HG02970 (cell line): ENCODE data around the gene GALNTL6.

Experiments
- ATAC-seq: cut with Tn5 transposase; IDR thresholded peaks from one replicate; pipeline ENCODE4 v1.9.1; 2021; ENCODE audit warnings: mild to moderate bottlenecking, moderate library complexity, moderate number of reproducible peaks; ENCODE audit not compliant: unreplicated experiment, low FRiP score

Gene GALNTL6

DNA sequence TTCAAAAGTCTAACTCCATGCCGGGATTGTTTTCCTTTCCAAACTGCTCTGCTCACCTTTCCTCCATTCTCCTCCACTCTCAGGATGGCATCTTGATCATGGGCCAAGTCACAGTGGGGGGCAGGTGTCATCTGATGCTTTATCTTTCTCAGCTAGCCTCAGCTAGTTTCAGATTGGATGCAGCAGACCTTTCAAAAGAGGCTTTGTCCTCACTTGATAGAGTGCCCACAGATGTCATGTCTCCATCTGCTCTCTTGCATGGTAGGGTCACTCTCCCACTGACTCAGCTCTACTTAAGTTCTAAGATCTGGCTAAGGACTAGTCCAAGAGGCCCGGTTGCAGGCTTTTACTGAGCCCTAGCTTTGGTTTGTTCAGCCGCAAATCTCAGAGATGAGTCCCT is 1013.7 kb downstream of the GALNTL6 start:
- no peak for ATAC-seq

DNA sequence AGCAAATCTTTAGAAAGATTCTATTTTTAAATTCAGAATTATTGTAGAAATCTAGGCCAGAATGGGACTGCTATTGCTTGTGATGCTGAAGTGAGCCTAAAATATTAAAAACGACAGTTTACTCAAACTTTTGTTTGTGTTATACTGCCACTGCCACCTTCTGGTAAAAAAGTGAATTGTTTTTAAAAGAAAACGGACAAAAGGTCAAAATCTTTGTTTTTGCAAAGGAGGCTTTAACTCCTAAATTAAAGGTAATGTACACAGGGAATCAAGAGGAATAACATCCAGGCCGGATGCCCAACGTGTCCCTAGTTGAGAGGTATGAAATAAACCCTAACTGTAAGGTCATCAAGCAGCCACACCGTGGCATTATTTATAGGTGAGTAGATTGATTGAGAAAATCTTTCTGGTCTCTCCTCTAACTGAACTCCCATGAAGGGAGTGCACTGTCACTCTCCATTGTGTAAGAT is 1017.1 kb downstream of the GALNTL6 start:
- no peak for ATAC-seq

DNA sequence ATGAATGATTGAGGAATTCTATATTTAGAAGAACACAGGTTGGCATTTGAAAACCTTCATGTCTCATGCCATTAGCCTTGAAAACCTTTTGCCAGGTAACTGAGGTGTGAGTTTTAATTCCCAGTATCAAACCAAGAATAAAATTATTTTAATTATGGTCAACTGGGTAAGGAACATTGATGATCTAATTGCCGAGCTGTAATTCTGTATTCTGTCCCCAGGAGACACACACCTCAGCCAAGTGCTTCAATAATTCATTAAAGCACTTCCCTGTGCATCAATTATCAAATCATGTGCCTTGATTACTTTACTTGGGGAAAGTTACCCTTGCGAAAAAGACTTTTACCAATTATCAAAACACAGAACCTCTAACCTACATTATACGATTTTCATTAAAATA is 1023.5 kb downstream of the GALNTL6 start:
- ATAC-seq: no peak

DNA sequence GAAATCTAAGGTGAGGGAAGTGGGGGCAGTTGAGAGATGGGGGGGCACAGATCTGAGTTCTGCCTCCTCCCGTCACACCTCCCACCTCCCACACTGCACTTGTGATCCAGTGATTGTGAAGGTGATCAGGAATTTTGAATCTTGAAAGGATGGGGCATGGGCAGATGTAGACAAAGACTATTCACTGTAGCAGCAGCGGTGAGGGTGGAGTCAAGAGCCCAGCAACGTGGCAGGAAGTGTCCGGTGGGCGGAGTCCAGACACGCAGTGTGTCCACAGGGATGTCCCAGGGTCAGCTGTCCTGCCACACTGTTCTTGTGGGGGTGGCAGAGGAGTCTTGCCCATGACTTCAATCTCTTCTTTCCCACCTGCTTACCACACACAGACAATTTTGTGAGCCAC is 1024.9 kb downstream of the GALNTL6 start:
- ATAC-seq: no peak

DNA sequence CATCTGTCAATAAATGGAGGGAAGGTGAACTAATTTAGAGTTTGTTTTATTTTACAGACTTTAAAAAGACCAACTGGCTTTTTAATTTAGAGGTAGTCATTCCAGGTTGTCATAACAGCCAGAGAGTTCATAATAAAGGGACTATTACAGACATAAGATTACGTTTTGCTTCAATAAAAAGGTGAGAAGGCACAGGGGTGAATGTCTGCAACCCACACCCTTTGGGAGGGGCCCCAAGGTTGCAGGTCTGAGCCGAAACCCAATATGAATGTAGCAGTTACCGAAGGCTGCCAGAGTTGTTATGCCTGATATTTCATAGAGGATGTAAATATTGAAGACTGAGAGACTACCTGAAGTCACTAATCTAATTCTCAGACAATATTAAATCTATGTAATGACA is 1025.7 kb downstream of the GALNTL6 start:
- no peak for ATAC-seq

DNA sequence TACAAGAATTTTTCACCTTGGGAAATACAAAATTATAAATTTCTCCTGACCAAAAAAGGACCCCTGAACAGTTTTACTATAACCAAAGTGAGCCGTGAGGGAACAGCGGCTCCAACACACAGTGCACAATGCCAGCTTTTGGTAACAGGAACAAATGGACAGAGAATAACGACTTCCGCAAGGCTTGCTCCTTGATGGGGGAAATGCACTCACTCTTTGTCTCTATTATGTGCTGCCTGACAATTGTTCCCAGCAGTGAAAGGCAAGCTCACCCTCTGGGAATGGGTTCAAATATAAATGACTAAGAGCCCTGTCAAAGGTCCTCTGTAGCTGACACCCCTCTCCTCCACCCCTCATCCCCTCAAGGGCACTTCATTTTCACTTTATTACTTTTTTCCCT is 1029.6 kb downstream of the GALNTL6 start:
- no peak for ATAC-seq

DNA sequence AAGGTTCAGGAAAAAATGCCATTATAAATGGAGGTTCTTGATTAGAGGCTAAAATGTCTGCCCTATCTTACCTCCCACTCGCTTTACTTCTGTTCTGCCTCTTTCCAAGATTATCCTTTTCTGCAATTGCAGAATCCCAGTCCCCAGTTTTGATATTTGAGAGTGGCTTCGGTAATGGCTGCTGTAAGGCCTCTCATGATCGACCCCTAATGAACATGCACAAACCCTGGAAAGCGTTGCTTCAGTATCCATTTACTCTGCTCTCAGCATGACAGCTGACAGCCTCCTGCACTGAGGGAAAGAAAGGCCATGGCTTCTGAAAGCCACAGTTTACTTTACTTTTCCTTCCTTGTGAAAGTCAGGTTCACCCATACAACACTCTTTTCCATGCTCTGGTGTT is 1030.0 kb downstream of the GALNTL6 start:
- no peak for ATAC-seq

DNA sequence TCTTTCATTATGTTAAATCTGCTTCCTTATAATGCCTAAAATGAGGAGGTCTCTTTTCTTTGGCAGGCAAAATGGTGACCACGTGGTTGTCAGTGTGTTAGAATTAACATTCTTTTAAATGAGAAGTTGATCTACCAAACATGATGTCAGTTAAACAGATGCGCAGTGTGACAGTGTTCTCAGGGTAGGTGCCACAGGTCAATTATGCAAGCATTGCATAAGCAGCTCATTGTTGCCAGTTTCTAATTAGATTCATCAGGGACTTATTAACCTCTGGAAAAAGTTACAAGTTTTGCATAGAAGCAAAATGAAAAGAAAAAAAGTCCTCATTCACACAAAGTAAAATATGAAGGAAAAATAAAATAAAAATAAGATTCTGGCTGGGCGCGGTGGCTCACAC is 1031.4 kb downstream of the GALNTL6 start:
- ATAC-seq: no peak

DNA sequence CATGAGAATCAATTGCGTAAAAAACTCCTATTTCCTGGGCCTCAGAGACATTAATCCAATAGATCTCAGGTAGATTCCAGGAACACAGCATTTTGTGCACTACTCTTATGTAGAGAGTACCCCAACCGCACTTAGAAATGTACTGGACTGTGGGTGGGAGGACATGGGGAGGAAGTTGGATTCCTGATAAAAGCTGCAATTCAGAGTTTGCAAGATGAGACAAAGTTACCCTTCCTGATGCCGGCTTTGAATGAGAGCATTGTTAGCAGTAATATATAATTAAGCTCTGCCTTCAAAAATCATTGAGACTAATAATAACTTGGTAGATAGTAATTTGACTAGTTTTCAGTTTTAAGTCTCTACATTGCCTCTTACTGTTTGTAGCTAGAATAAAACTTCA is 1032.1 kb downstream of the GALNTL6 start:
- no peak for ATAC-seq

DNA sequence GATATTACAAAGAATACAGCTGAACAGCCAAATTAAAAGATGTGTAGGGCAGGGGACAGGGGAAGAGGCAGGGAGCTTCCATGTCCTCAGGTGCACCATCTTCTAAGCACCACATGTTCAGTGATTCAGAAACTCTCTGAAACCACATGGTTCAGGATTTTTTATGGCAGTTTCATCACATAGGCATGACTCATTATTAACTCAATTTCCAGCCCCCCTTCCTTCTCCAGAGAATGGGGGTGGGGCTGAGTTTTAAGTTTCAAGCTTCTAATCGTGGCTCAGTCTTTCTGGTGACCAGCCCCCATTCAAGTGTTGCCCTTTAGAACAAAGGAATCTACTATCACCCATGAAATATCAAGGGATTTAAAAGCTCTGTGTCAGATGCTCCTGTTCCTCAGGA is 1037.6 kb downstream of the GALNTL6 start:
- ATAC-seq: no peak

DNA sequence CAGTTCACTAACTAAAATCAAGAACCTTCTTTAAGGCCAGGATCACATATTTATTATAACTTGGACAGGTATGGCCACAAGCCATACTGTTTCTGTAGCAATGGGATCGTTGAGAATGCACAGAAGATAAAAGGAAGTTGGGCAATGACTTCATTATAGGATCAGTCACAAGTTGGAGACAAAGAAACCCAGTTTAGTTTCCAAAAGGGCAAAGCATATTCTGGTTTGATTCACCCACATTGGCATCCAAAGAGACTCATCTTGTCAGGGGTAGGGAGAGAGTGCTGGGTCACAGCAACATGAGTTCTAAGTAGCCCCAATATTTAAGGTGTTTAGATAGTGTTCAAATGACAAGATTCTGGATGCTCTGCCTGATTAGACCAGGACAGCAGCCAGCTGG is 1038.3 kb downstream of the GALNTL6 start:
- ATAC-seq: no peak

DNA sequence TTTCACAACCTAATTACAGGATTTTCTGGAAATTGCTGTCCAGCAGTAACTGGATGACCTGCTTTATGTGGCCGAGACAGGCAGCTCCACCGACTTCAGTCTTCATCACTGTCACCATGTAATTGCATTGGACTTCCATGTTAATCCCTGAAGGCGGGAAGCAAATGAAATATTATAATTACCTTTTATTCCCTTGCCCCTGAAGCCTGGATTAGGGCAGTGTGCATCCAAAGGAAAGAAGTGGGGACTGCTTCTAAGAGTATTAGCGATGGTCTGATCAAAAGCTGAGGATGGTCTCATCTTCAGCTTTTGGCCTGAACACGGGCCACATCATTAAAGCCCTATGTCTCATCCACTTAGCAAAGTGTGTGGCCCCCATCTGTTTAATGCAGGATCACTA is 1043.8 kb downstream of the GALNTL6 start:
- ATAC-seq: no peak

DNA sequence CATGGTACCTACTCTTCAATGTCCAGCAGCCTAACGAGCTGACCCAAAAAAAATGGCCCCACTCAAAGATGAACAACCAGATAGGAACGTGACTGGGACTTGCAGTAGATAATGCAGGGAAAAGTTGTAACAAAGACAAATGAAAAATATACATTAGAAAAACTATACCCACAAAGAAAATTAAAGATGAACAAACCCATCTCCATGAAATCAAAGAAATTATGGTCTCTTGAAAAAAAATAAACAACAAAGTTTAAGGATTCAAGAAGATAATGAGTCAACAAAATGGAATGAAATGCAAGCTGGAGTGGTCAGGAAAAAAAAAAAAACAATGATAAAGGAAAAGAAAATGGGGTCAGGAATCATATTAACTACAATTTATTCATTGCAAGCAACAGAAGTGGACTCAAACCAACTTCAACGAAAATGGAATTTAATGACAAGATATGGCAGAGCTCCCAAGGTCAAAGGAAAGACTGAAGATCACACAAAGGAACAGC is 1045.6 kb downstream of the GALNTL6 start:
- no peak for ATAC-seq

DNA sequence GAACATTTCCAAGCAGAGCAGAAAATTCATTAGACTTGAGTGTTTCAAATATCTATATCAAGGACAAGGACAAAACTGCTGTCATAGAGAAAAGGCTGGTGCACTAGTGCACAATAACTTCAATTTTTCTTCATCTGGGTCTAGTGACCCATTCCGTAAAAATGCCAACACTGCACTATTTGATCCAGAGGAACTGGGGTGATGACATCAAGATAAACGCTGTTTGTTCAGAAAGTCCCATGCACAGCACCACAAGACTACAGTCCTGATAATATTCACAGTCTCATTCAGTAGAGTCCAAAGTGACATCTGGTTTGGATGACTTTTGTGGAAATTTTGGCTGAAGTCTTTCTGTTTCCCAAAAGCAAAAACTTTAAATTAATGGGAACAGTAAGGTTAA is 1051.9 kb downstream of the GALNTL6 start:
- ATAC-seq: no peak

DNA sequence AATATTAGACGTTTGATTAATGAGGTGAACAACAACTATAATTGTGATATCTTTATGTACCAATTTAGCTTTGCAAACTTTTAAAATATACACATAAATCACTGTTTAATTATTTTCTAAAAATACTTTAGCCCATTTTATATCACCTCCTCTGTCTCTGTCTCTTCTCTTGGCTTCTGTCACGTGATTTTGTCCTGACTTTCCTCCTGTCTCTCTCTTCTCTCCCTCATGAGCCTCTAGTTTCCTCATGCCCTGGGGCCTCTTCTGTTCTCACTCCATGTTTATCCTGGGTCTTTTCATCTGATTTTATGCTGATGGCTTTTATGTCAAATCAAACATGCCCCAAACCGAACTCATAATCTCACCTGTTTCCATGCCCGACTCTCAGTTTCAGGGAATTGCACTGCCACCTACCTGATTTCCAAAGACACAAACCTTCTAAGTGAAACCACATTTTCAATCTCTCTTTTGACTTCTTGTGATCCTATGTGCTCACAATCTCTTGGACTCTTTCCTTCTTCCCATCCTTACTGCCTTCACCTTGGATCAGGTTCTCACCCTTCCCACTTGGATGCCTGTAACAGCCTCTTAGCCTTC is 1052.4 kb downstream of the GALNTL6 start:
- no peak for ATAC-seq

DNA sequence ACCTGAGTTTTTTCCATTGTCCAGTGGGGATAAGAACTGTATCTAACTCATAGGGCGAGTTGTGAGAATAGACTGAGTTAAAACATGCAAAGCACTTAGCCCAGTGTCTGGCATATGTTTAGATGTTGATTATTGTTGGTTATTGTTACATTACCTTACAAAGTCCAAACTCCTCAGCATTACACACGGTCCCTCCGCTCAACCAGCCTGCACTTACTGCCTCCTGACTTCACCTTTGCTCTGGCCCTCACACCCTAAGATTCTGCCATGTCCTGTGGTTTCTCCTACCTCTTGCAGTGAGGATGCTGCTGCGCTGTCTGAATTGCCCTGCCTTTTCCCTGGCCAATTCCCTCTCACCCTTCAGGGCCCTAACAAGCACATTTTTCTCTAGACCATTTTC is 1053.2 kb downstream of the GALNTL6 start:
- ATAC-seq: no peak

DNA sequence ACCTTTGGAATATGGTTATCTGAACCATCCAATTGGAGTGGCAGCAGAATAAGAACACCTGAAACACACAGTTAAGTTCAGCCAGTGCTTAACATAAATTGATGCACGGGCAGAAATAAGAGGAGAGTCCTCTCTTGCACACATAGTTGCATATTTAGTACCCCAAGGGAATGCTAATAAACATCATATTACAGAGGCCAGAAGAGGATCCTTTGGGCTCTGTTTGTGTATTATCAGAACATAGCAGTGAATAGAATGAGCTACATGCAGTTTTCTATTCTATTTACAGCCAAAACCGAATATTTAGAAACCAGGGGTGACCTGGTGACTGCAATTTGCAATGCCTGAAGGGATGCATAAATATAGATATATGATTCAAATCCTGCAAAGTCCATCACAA is 1054.6 kb downstream of the GALNTL6 start:
- ATAC-seq: no peak

DNA sequence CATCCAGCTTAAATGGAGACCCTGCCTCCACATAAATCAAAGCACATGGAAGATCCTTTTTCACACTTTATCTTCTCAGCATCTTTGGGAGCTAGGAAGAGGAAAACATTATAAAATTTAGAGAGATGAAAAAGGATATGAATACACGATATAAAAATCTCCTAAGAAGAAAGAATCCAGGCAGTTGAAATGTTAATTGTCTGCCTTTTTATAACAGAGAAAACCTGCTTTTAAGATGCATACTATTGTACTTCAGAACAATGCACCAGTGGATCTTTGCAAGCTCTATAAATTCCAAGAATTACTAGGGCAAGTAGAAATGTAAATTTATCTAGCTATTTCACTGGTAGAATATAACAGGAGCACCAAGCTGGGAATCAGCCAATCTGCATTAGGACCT is 1055.1 kb downstream of the GALNTL6 start:
- ATAC-seq: no peak

DNA sequence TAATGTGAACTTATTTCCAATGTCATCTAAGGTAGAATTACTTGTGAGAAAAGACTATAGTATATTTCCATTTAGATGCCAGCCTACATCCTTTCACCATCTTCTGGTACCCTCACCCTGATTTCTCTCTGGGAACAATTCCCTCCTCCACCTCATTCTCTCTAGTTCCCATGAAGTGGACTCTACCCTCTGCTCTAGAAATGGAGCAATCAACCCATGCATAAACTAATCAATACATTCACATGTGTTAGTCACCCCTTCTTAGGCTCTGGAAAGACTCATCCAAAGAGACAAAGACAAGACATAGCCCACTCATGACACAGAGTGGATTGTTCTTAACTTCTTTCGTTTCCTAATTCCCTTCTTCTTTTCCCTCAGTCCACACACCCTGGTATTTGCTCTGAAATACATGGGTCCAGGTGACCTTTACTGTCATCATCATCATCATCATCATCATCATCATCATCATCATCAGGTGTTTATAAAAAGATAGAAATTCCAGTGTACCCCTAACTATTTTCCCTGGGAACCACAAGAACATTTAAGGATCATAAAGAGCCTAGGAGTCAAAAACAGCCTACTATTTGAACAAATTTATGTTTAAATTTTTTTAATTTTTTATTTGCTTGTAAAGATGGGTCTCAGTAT is 1056.5 kb downstream of the GALNTL6 start:
- ATAC-seq: no peak

DNA sequence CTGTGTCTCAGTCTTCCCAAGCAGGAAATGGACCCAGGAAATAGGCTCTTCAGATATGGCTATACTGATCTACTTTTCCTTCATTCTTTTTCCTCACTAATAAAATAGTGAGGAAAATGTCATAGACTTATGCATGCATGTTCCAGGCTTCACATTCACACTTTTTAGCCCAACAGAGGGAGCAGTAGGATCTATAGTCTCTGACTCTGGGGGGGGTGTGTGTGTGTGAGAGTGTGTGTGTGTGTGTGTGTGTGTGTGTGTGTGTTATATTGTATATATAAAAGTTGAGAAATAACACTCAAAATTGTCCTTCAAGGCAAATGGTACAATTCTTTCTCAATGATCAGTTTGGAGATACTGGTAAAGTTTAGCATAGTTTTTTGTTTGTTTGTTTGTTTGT is 1058.2 kb downstream of the GALNTL6 start:
- no peak for ATAC-seq

DNA sequence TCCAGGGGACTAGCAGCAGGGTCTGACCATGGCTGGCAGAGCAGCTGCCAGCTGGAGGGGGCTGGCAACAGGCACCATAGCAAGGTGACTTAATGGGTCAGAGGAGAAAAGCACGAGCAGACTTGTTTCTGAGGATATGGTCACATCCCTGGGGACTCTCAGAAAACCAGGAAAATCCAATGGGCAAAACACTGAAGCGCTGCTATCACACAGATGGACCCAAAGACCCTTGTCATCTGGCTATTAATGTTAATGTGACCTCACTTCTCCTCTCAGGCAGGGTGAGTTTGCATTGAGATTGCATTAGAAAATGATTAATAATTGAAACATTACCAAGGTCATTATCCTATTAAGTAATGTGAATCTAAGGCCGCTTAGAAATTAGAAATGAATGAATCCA is 1061.7 kb downstream of the GALNTL6 start:
- ATAC-seq: no peak

DNA sequence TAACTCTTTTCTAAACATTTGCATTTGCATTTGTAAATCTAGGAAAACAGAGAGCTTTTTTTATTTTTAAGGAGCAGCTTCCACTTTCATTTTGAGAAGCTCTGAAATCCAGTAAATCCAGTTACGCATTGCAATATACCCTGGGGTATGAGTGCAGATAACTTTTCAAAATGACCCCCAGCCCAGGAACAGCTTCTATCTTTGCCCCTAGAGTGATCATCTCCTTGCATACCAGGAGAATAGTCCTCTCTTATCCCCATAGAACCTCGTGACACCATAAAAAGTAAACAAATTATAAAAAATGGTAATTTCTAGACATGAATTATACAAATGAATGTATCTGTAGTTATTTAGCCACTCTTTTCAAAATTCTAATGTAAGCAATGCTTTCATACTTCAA is 1063.2 kb downstream of the GALNTL6 start:
- ATAC-seq: no peak
